Retinal pigment epithelial cell (primary cell): ENCODE results near the gene PCGF5.

Experiments used
- DNase-seq: peaks from one replicate; pipeline ENCODE4 v3.0.0-alpha.2; 2010; ENCODE audit warnings: low read depth
- H3K4me3 ChIP-seq: 2 replicates; pipeline ENCODE4 v1.5.1; 2011; ENCODE audit warnings: mild to moderate bottlenecking, low read length, control low read depth, moderate library complexity
- TF ChIP-seq, protein P1 (sequence below): conservative IDR thresholded peaks from 2 replicates; pipeline ENCODE4 v1.5.1; 2011; ENCODE audit warnings: low read depth, low read length, control low read depth, inconsistent platforms

PCGF5 gene

DNA sequence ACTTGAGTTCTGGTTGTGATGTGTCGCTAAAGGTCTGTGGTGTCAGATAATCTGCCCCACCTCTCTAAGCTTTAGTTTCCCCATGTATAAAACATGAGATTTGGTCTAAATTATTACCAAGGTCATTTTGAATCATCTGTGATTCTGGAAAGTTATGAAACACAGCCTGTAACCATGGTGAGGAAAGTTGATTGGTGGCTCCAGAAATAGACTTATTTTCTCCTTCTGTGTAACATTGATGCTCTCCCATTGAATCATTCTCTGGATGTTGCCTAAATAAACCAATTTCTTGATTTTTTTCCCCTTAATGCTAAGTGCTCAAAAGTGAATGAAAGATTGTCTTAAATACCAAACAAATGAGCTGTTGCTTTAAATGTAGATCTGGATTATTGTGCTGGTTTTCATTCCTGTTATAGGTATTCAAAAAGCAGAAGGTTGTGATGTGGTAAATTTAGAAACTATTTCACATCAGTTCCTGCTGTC, 30.0 kb upstream of the PCGF5 start:
- no peak overlapping the region for H3K4me3 ChIP-seq
- no peak for DNase-seq
- TF ChIP-seq, protein P1, sequence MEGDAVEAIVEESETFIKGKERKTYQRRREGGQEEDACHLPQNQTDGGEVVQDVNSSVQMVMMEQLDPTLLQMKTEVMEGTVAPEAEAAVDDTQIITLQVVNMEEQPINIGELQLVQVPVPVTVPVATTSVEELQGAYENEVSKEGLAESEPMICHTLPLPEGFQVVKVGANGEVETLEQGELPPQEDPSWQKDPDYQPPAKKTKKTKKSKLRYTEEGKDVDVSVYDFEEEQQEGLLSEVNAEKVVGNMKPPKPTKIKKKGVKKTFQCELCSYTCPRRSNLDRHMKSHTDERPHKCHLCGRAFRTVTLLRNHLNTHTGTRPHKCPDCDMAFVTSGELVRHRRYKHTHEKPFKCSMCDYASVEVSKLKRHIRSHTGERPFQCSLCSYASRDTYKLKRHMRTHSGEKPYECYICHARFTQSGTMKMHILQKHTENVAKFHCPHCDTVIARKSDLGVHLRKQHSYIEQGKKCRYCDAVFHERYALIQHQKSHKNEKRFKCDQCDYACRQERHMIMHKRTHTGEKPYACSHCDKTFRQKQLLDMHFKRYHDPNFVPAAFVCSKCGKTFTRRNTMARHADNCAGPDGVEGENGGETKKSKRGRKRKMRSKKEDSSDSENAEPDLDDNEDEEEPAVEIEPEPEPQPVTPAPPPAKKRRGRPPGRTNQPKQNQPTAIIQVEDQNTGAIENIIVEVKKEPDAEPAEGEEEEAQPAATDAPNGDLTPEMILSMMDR = no peak

- no peak for DNase-seq
- TF ChIP-seq, protein P1 = no peak
- no peak overlapping the region for H3K4me3 ChIP-seq
Observed at GRCh38 chr10:91190876-91191583, 29.4 kb upstream of the PCGF5 start.

- H3K4me3 ChIP-seq = no peak overlapping the region
- no peak for DNase-seq
- TF ChIP-seq, protein P1 = no peak
Observed at GRCh38 chr10:91191584-91191919, 28.9 kb upstream of the PCGF5 start.

- TF ChIP-seq, protein P1 = no peak
- no peak for DNase-seq
- H3K4me3 ChIP-seq = no peak overlapping the region
Observed at GRCh38 chr10:91194497-91195179, 25.8 kb upstream of the PCGF5 start.

GRCh38 chr10:91196268-91197048, 24.0 kb upstream of the PCGF5 start:
- no peak overlapping the region for H3K4me3 ChIP-seq
- TF ChIP-seq, protein P1 = no peak
- no peak for DNase-seq

GRCh38 chr10:91197127-91197526, 23.3 kb upstream of the PCGF5 start:
- TF ChIP-seq, protein P1 = no peak
- no peak overlapping the region for H3K4me3 ChIP-seq
- DNase-seq = no peak
